ENCODE data around the gene RAP2B.

DNA sequence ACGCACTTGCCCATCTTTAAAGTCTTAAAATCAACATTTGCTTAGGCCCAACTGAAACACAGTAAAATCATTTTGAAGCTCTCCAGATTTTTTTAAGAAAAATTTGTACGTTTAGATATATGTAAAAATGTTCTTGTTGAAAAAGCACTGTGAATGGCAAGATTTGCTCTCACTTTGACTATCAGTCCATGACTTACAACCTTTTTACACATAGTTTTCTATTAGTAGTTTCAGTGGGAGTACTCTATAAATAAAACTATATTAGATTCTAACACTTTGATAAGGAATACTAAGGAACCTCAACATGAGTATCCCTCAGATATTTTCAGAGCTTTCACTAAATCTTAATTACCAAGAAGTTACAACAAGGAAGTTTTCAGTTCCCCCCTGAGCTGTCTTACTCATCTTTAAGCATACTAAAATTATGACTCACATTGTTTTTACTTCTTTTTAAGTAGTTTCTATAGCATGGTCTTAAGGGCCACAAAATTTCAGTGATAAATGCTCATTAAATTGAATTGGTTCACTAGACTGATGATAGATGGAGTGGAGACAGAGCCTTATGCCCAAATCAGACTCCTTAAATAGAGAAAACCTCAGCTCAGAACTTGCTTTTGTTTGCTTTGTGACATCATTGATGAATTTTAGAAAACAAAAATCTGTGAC is 31.6 kb upstream of the RAP2B start:
- TF ChIP-seq POLR2A (IDR thresholded peaks at IDR 0.05; ENCODE audit: low read length) (no peak), GATA1 (IDR thresholded peaks at IDR 0.05; ENCODE audit: low read depth, low read length) (no peak)

Data from erythroblast (primary cell).